Stimulated activated CD4-positive, alpha-beta T cell treated with anti-CD3 and anti-CD28 coated beads, Interleukin-12 subunit alpha, Interleukin-12 subunit beta, amount 100 ng/mL, for 24 hours (primary cell): ENCODE results near the gene NOVA2.

Experiments used
- DNase-seq, 2 experiments: peaks; one replicate each; pipeline ENCODE4 v3.0.0-alpha.2; 2020; ENCODE audit warnings: low read depth in 2 of 2

The NOVA2 gene

GRCh38 chr19:46000491-46001246 lies 27.0 kb upstream of the NOVA2 start:
- DNase-seq = peak; percentile 39 to 56

- no peak for DNase-seq
These were observed 26.0 kb upstream of the NOVA2 start for GRCh38 chr19:45999653-46000121.

GRCh38 chr19:45998834-45999233 lies 25.2 kb upstream of the NOVA2 start:
- no peak for DNase-seq

GRCh38 chr19:45996933-45997332 lies 23.3 kb upstream of the NOVA2 start:
- no peak for DNase-seq

- DNase-seq = no peak
These were observed 22.2 kb upstream of the NOVA2 start for GRCh38 chr19:45995715-45996385.

GRCh38 chr19:45994998-45995714 lies 21.5 kb upstream of the NOVA2 start, which contains the start of gene CCDC61:
CCDC61 (plus strand) TSS chr19:45995467; CDS start chr19:46003019, 7,552 bp downstream.
- DNase-seq = peak; percentile 90 to 92

GRCh38 chr19:45994456-45994997 lies 20.9 kb upstream of the NOVA2 start:
- DNase-seq = no peak

GRCh38 chr19:45990113-45990728 lies 16.6 kb upstream of the NOVA2 start:
- DNase-seq = no peak

- DNase-seq = no peak
These were observed 11.7 kb upstream of the NOVA2 start for GRCh38 chr19:45985321-45985720.

- DNase-seq = no peak
These were observed 7.7 kb upstream of the NOVA2 start for GRCh38 chr19:45981350-45981749.

GRCh38 chr19:45978156-45978555 lies 4.5 kb upstream of the NOVA2 start:
- no peak for DNase-seq

- DNase-seq = no peak
These were observed 2.5 kb upstream of the NOVA2 start for GRCh38 chr19:45976178-45976577.

- DNase-seq = no peak
These were observed 1.8 kb upstream of the NOVA2 start for GRCh38 chr19:45975306-45976070.

GRCh38 chr19:45972947-45973540 lies 621 bp downstream of the NOVA2 start:
- no peak for DNase-seq

- peak in 1 of 2 experiments; percentile 9 for DNase-seq
These were observed 1.4 kb downstream of the NOVA2 start for GRCh38 chr19:45972081-45972946.

GRCh38 chr19:45971260-45971902 lies 2.3 kb downstream of the NOVA2 start:
- DNase-seq = no peak

GRCh38 chr19:45969676-45970075 lies 4.0 kb downstream of the NOVA2 start:
- no peak for DNase-seq

- DNase-seq = no peak
These were observed 5.0 kb downstream of the NOVA2 start for GRCh38 chr19:45968626-45969025.

GRCh38 chr19:45967246-45967645 lies 6.4 kb downstream of the NOVA2 start:
- DNase-seq = no peak
